HG02610 (cell line): ENCODE results near the gene MTUS2.

ENCODE experiments used
- ATAC-seq: cut with Tn5 transposase; IDR thresholded peaks from one replicate; pipeline ENCODE4 v1.9.1; 2021; ENCODE audit warnings: mild to moderate bottlenecking, moderate library complexity; ENCODE audit not compliant: unreplicated experiment

Gene MTUS2

GRCh38 chr13:29536853-29537252 lies 716.7 kb downstream of the MTUS2 start:
- no peak for ATAC-seq

DNA sequence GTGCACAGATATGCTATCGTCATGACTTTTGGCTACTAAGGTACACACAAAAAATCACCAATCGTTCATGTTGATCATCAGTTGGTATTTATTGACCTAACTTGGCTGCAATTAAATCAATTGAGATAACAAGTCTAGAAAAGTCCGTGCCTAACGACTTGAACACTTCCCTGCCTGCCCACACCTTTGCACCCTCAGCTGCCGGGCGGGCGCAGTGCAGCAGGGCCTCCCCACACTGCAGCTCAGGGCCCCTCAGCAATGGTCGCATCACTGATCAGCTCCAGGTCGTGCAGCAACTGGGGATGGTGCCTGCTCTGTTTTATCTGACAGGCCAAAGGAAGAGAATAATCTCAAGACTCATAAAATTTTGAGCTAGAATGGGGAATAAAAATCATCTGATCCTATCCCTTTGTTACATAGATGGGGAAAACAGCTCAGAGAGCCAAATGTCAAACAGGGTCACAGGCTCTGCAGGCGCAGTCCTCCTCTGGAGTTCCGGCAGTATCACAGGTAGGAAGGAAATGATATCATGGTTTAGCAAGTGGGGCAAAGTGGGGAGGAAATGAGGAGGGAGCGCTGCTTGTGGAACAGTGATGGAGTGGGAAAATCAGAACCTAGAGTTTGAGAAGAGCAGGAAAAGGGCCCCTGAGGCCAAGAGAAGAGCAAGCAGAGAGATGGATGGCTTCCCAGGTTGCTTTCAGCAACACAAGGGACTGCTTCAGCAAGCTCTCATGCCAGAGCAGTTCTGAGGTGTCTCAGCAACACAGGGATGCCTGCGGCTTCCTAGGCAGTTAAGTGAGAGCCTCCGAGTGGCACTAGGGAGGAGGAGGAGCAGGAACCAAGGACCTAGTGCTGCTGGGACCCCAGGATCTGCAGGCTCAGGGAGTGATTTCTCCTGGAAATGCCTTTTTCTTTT lies 717.9 kb downstream of the MTUS2 start:
- no peak for ATAC-seq

DNA sequence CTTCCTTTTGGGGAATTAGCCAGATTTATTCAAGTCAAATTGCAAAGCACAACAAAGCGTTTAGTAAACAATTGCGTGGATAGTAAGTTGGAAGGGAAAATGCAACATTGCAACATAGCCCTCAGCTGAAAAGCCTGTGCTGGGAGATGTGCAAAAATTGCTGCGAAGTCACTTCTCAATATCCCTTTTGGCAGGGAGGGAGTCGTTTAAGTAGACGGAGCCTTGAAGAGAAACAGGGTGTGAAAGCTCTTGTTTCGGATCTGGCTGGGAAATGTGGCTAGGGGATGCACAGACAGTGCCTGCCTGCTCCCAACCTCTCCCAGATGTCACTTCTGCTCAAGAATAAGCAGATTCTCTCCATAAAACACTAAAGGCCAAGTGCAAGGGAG lies 718.5 kb downstream of the MTUS2 start:
- no peak for ATAC-seq

DNA sequence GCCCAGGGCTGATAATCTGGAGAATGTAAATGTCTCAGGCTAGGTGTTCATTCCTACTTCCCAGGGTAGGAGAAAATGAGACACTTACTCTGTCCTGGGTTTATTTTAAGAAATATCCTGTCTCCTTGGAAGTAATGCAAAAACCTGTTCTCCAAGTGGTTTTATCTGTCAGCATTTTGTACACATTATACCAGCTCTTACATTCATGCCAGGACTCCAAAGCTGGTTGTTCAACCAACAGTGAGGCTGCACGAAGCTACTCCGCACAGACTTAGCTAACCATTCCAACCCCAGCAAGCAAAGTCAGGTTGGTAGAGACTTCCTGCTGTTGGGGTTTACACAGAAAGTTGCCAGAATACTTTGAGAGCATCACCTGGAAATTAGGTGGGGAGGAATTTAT lies 719.7 kb downstream of the MTUS2 start:
- no peak for ATAC-seq

DNA sequence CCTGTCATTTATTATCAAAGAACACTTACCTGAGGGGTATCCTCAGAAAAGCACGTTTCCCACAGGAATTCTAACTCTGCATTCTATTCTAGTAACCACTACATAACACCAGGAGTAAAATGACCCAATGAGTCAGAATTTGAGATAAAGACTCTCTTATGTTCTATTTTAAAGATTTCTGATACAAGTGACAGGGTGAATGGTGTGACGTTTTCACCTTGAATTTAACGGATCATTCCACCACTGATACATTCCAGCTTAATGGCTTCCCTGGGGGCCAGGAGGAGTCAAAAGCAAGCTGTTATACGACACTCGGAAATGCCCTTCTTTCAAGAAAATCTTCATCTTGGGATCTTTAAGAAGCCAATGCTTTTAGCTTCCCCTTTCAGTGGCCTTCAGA lies 720.2 kb downstream of the MTUS2 start:
- no peak for ATAC-seq

GRCh38 chr13:29540799-29541198 lies 720.7 kb downstream of the MTUS2 start:
- no peak for ATAC-seq

GRCh38 chr13:29541400-29541799 lies 721.3 kb downstream of the MTUS2 start:
- no peak for ATAC-seq

GRCh38 chr13:29542381-29542780 lies 722.2 kb downstream of the MTUS2 start:
- no peak for ATAC-seq

- ATAC-seq: peak; percentile 99
These were observed 723.4 kb downstream of the MTUS2 start for GRCh38 chr13:29543230-29544215.

DNA sequence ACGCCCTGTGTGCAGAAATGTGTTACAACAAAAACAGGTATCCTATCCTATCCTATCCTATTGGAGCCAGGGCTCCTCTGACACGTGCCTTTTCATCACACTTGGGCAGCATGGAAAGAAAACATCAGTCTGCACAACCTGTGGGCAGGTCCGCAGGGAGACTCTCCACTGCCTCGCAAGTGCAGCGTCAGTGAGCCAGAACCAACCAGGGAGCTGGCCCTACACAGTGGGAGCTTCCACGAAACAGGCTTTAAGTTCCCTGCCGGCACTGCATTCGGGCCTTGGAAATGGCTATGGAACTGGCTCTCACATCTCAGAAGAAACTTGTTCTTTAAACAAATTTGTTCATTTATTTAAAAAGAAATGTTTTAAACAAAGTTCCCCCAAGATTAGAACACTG lies 725.8 kb downstream of the MTUS2 start:
- ATAC-seq: no peak

- ATAC-seq: no peak
These were observed 726.5 kb downstream of the MTUS2 start for GRCh38 chr13:29546662-29547061.

DNA sequence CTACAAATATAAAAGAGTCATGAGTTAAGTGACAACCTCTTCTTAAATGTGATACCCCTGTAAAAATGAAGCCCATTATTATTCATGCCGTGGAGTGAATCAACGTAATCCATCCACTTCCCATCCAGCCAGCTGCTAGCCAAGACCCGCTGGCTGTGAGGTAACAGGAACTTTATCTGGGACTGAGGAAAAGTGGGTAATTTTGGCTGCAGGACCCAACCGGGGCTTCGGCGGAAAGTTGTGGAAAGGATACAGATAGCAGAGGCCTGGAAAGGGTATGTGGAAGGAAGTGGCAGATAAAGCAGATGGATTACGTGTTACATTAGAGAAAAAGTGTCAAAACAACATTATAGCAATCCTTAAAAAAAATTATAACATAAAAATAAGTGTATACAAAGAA lies 727.0 kb downstream of the MTUS2 start:
- no peak for ATAC-seq

DNA sequence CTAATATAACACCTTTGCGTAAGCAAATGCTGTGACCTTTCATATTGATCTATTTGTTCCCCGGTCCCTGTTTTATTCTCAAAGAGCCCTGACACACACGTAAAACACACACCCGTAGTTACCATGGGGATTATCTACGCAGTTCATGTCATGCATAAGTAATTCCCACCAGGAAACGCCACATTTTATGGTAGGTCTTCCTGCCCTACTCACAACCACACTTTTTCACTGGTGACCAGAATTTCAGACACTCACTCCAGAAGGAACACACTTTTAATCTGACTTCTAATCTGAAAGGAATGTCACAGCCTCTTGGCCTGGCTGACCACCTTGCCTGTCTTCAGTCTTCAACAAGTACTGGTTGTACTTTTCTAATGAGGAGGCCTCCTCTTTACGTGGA lies 728.6 kb downstream of the MTUS2 start:
- no peak for ATAC-seq

DNA sequence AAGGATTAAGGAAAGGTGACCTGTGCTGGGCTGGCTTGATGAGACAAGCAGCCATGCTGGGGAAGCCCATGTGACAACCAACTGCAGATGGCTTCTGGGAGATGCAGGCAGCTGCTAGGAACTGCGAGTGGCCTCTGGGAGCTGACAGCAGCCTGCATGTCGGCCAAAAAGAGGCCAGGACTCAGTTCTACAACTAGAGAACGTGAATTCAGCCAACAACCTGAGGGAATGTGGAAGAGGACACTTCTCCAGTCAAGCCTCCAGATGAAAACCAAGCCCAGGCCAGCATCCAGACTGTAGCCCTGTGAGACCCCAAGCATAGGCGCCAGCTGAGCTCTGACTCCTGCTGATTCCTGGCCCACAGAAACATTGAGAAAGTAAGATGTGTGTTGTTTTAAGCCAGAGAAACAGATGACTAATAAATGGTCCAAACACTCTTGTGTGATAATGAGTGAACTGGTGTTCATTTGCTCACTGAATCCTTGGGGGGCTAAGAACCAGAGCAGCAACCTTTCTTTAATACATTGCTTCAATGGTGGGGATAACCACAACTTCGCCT lies 730.4 kb downstream of the MTUS2 start:
- no peak for ATAC-seq

- ATAC-seq: no peak
These were observed 731.1 kb downstream of the MTUS2 start for GRCh38 chr13:29551214-29551613.
